Ectodermal cell (in vitro differentiated cells): ENCODE measurements around the gene SLC27A1.
"Not testable (repeated sequence)": the region's sequence is repeated elsewhere in the genome, so short reads cannot be mapped to it uniquely, and the experiment has no call there.

Source experiments
- H3K27ac ChIP-seq: 2 replicates; pipeline ENCODE4 v1.7.0; 2013; ENCODE audit warnings: mild to moderate bottlenecking, low read depth, low read length; ENCODE audit not compliant: insufficient read depth, poor library complexity, severe bottlenecking
- H3K27me3 ChIP-seq: 2 replicates; pipeline ENCODE4 v1.7.0; 2013; ENCODE audit warnings: mild to moderate bottlenecking, low read length; ENCODE audit not compliant: insufficient read depth, control insufficient read depth, poor library complexity, severe bottlenecking
- H3K36me3 ChIP-seq: one replicate; pipeline ENCODE4 v1.7.0; 2013; ENCODE audit warnings: low read length; ENCODE audit not compliant: control insufficient read depth, insufficient read depth
- H3K4me1 ChIP-seq: one replicate; pipeline ENCODE4 v1.7.0; 2013; ENCODE audit warnings: low read length; ENCODE audit not compliant: control insufficient read depth, insufficient read depth
- H3K4me3 ChIP-seq: 2 replicates; pipeline ENCODE4 v1.7.0; 2013; ENCODE audit warnings: low read depth, low read length, control low read depth; ENCODE audit not compliant: insufficient read depth
- H3K9me3 ChIP-seq: 2 replicates; pipeline ENCODE4 v1.7.0; 2013; ENCODE audit warnings: mild to moderate bottlenecking, low read length, moderate library complexity; ENCODE audit not compliant: control insufficient read depth
- WGBS, 2 experiments: methylation state at CpG; one replicate each; pipeline ENCODE4 v1.1.7; 2013; ENCODE audit warnings: missing lambda C conversion rate in 2 of 2; 5-methylcytosine and 5-hydroxymethylcytosine counted together

Gene SLC27A1

GRCh38 chr19:17487284-17488121 lies 17.2 kb downstream of the SLC27A1 start:
- H3K27ac ChIP-seq = no peak overlapping the region
- 69 to 73% methylated on average over 17 of the region's 18 CpGs for WGBS, 2 experiments
- no peaks in the 10 kb centered on the region for H3K9me3 ChIP-seq
- no peak overlapping the region for H3K4me3 ChIP-seq
- H3K4me1 ChIP-seq = peaks cover 6% of the 10 kb centered on the region
- no peaks in the 10 kb centered on the region for H3K27me3 ChIP-seq
- no peaks in the 10 kb centered on the region for H3K36me3 ChIP-seq

- peaks cover 6% of the 10 kb centered on the region for H3K4me1 ChIP-seq
- H3K27ac ChIP-seq = no peak overlapping the region
- H3K36me3 ChIP-seq = no peaks in the 10 kb centered on the region
- no peaks in the 10 kb centered on the region for H3K9me3 ChIP-seq
- H3K27me3 ChIP-seq = no peaks in the 10 kb centered on the region
- peak overlapping the region; percentile 16 for H3K4me3 ChIP-seq
- WGBS, 2 experiments = 9% methylated on average over 28 to 31 of the region's 31 CpGs
These were observed 18.5 kb downstream of the SLC27A1 start for GRCh38 chr19:17488593-17489391.

GRCh38 chr19:17489392-17490030 lies 19.2 kb downstream of the SLC27A1 start:
- H3K36me3 ChIP-seq = no peaks in the 10 kb centered on the region
- no peak overlapping the region for H3K27ac ChIP-seq
- H3K4me1 ChIP-seq = peaks cover 6% of the 10 kb centered on the region
- no peak overlapping the region for H3K4me3 ChIP-seq
- WGBS, 2 experiments = 89% methylated on average over 9 of the region's 9 CpGs
- no peaks in the 10 kb centered on the region for H3K27me3 ChIP-seq
- H3K9me3 ChIP-seq = no peaks in the 10 kb centered on the region

GRCh38 chr19:17490411-17490810 lies 20.1 kb downstream of the SLC27A1 start:
- Histone ChIP-seq H3K27me3 (no peaks in the 10 kb centered on the region), H3K4me3 (no peak overlapping the region), H3K27ac (no peak overlapping the region), H3K36me3 (no peaks in the 10 kb centered on the region), H3K4me1 (peaks cover 6% of the 10 kb centered on the region), H3K9me3 (no peaks in the 10 kb centered on the region)
- 85 to 97% methylated on average over 4 of the region's 4 CpGs for WGBS, 2 experiments

- Histone ChIP-seq H3K4me1 (peaks cover 6% of the 10 kb centered on the region), H3K9me3 (no peaks in the 10 kb centered on the region), H3K4me3 (no peak overlapping the region), H3K36me3 (no peaks in the 10 kb centered on the region), H3K27me3 (no peaks in the 10 kb centered on the region), H3K27ac (no peak overlapping the region)
- 93 to 97% methylated on average over 5 of the region's 5 CpGs for WGBS, 2 experiments
These were observed 21.0 kb downstream of the SLC27A1 start for GRCh38 chr19:17491287-17491686.

- no peaks in the 10 kb centered on the region for H3K36me3 ChIP-seq
- H3K27ac ChIP-seq = no peak overlapping the region
- WGBS, 2 experiments = 77 to 79% methylated on average over 9 of the region's 9 CpGs
- H3K4me1 ChIP-seq = peaks cover 4% of the 10 kb centered on the region
- no peaks in the 10 kb centered on the region for H3K9me3 ChIP-seq
- H3K4me3 ChIP-seq = no peak overlapping the region
- no peaks in the 10 kb centered on the region for H3K27me3 ChIP-seq
These were observed 25.4 kb downstream of the SLC27A1 start for GRCh38 chr19:17495639-17496296.

- H3K4me1 ChIP-seq = peaks cover 4% of the 10 kb centered on the region
- H3K4me3 ChIP-seq = no peak overlapping the region
- 63% methylated on average over 14 of the region's 14 CpGs for WGBS, 2 experiments
- no peaks in the 10 kb centered on the region for H3K27me3 ChIP-seq
- no peak overlapping the region for H3K27ac ChIP-seq
- no peaks in the 10 kb centered on the region for H3K36me3 ChIP-seq
- no peaks in the 10 kb centered on the region for H3K9me3 ChIP-seq
These were observed 26.1 kb downstream of the SLC27A1 start for GRCh38 chr19:17496337-17496997.

GRCh38 chr19:17497149-17497798 lies 26.9 kb downstream of the SLC27A1 start:
- no peak overlapping the region for H3K4me3 ChIP-seq
- H3K27ac ChIP-seq = no peak overlapping the region
- H3K4me1 ChIP-seq = peaks cover 4% of the 10 kb centered on the region
- no peaks in the 10 kb centered on the region for H3K9me3 ChIP-seq
- no peaks in the 10 kb centered on the region for H3K27me3 ChIP-seq
- 95 to 96% methylated on average over 41 of the region's 41 CpGs for WGBS, 2 experiments
- no peaks in the 10 kb centered on the region for H3K36me3 ChIP-seq

GRCh38 chr19:17499025-17499424 lies 28.7 kb downstream of the SLC27A1 start:
- H3K4me1 ChIP-seq, H3K36me3 ChIP-seq, H3K27me3 ChIP-seq, H3K4me3 ChIP-seq, H3K27ac ChIP-seq, H3K9me3 ChIP-seq: not testable (repeated sequence)
- WGBS, 2 experiments = 80 to 81% methylated on average over 9 to 11 of the region's 12 CpGs
